Bronchial epithelial cell (primary cell): ENCODE data around the gene ENTPD8. TPM values are rescaled to one million over a fixed set of nuclear protein-coding genes. Genes with fewer than 3 reads are reported as not detected.

Source experiments
- DNase-seq: peaks from one replicate; pipeline ENCODE4 v3.0.0-alpha.2; 2010; ENCODE audit warnings: low read depth
- FAIRE-seq: peaks from 2 replicates; lab custom pipeline; 2011; peaks lifted over from hg19 to GRCh38; lab: Jason Lieb, UNC
- H3K27me3 ChIP-seq: 2 replicates; pipeline ENCODE4 v1.5.1; 2011; ENCODE audit warnings: low read length; ENCODE audit not compliant: control insufficient read depth, insufficient read depth
- H3K36me3 ChIP-seq: 2 replicates; pipeline ENCODE4 v1.5.1; 2011; ENCODE audit warnings: low read length; ENCODE audit not compliant: control insufficient read depth, insufficient read depth
- H3K4me3 ChIP-seq: 2 replicates; pipeline ENCODE4 v1.5.1; 2011; ENCODE audit warnings: mild to moderate bottlenecking, low read depth, low read length, control low read depth
- total RNA-seq: library from RNA; depleted of rRNA; stranded (reverse); fragments of >200 nt; gene quantifications from 2 replicates; pipeline ENCODE4 v1.2.1, GENCODE V29; 2014
- TF ChIP-seq, protein P1 (sequence below): IDR thresholded peaks from 2 replicates; pipeline ENCODE4 v1.5.1; 2011; ENCODE audit warnings: mild to moderate bottlenecking, moderate library complexity, low read length, control low read depth, inconsistent platforms; ENCODE audit not compliant: insufficient read depth, severe bottlenecking

ENTPD8 gene
- total RNA-seq, 1 donor from 2014 or later = not detected

DNA sequence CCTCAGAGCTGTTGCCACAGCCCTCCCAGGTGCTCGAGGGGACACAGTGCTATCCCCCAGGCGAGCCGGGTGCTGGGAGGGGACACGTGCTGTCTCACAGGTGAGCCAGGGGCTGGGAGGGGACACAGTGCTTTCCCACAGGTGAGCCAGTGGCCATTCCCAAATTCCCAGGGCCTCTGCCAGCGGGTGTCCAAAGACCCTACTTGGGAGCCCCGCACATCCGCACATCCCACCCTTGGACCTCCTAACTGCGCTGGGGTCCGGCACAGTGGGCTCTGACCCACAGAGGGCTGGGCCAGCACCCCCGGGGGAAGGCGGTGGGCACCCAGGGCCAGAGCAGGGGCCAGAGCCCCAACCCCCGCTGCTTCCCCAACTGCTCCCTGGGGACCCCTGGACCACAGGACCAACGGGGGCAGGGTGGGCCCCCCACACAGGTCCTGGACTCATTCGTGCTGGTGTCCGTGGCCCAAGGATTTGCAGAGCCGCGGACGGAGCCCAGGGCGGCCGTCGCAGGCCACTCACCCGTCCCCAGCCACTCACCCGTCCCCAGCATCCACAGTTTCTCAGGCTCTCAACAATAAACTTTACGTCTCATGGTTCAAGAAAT is 36.1 kb downstream of the ENTPD8 start:
- FAIRE-seq (no peak), DNase-seq (no peak)
- no peak overlapping the region for H3K4me3 ChIP-seq
- TF ChIP-seq, protein P1, sequence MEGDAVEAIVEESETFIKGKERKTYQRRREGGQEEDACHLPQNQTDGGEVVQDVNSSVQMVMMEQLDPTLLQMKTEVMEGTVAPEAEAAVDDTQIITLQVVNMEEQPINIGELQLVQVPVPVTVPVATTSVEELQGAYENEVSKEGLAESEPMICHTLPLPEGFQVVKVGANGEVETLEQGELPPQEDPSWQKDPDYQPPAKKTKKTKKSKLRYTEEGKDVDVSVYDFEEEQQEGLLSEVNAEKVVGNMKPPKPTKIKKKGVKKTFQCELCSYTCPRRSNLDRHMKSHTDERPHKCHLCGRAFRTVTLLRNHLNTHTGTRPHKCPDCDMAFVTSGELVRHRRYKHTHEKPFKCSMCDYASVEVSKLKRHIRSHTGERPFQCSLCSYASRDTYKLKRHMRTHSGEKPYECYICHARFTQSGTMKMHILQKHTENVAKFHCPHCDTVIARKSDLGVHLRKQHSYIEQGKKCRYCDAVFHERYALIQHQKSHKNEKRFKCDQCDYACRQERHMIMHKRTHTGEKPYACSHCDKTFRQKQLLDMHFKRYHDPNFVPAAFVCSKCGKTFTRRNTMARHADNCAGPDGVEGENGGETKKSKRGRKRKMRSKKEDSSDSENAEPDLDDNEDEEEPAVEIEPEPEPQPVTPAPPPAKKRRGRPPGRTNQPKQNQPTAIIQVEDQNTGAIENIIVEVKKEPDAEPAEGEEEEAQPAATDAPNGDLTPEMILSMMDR = no peak
- H3K36me3 ChIP-seq = no peaks in the 10 kb centered on the region
- peaks cover 3% of the 10 kb centered on the region for H3K27me3 ChIP-seq

GRCh38 chr9:137403269-137403668 is 37.9 kb downstream of the ENTPD8 start:
- TF ChIP-seq, protein P1 = no peak
- Histone ChIP-seq H3K4me3 (no peak overlapping the region), H3K36me3 (no peaks in the 10 kb centered on the region), H3K27me3 (peaks cover 3% of the 10 kb centered on the region)
- DNase-seq (no peak), FAIRE-seq (no peak)

DNA sequence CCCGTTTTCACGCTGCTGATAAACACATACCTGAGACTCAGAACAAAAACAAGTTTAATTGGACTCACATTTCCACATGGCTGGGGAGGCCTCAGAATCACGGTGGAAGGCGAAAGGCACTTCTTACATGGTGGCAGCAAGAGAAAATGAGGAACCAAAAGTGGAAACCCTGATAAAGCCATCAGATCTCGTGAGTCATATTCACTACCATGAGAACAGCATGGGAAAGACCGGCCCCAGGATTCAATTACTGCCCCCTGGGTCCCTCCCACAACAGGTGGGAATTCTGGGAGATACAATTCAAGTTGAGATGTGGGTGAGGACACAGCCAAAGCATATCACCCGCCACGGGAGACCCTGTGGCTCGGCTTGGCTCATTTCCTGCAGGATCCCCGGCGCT is 38.4 kb downstream of the ENTPD8 start:
- Histone ChIP-seq H3K36me3 (no peaks in the 10 kb centered on the region), H3K27me3 (peaks cover 3% of the 10 kb centered on the region), H3K4me3 (no peak overlapping the region)
- DNase-seq = no peak
- TF ChIP-seq, protein P1 = no peak
- FAIRE-seq = no peak

GRCh38 chr9:137398561-137399468 is 42.3 kb downstream of the ENTPD8 start:
- Histone ChIP-seq H3K36me3 (no peaks in the 10 kb centered on the region), H3K4me3 (no peak overlapping the region), H3K27me3 (no peaks in the 10 kb centered on the region)
- FAIRE-seq (no peak), DNase-seq (no peak)
- TF ChIP-seq, protein P1 = no peak

DNA sequence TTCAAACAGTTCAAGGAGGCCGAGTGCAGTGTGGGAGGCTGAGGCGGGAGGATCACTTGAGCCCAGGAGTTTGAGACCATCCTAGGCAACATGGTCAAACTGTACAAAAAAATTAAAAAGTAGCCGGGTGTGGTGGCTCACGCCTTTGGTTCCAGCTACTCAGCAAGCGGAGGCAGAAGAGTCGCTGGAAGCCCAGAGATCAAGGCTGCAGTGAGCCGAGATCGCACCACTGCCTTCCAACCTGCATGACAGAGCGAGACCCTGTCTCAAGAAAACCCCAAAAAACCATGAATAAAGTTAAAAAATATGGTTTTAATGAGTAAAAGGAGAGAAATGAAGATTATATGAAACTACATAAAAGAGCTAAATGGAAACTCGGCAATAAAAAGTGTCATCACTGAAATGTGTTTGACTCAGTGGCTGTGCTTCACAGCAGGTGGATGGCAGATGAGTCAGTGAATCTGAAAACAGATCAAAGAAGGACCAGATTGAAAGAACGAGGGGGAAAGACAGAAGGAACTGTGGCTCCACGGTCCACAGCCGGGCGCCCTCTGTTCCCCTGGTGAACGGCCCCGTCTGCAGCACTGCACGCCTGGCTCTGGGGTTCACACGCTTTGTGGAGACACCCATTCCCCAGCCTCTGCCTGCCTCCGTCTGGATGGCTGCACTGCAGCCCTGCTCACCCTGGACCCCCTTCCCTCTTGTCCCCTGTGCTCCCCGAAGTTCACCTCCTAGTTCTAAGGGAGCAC is 43.3 kb downstream of the ENTPD8 start:
- DNase-seq = no peak
- Histone ChIP-seq H3K36me3 (no peaks in the 10 kb centered on the region), H3K27me3 (no peaks in the 10 kb centered on the region), H3K4me3 (no peak overlapping the region)
- FAIRE-seq = no peak
- TF ChIP-seq, protein P1 = no peak
